OCI-LY7 (cell line): ENCODE measurements around the gene KCNIP4.

Experiments
- CTCF ChIP-seq: fragments of 200-600 bp; sonication (generic); conservative IDR thresholded peaks from 2 replicates; pipeline ENCODE4 v1.5.1; 2014; ENCODE audit warnings: mild to moderate bottlenecking, antibody characterized with exemption, low read length, moderate library complexity, mixed read lengths
- EZH2phosphoT487 ChIP-seq: fragments of 200-600 bp; sonication (generic); IDR thresholded peaks from 2 replicates; pipeline ENCODE4 v1.6.1; 2018; ENCODE audit warnings: low read depth, borderline replicate concordance, mild to moderate bottlenecking, mixed run types, antibody characterized with exemption, low read length, moderate library complexity, mixed read lengths

- no peak for TF ChIP-seq CTCF
- TF ChIP-seq EZH2phosphoT487: no peak
These were observed 42.5 kb upstream of the KCNIP4 start for GRCh38 chr4:21991050-21991449.
